Measurements from ENCODE around the gene CDH4. TPM values are rescaled to one million over a fixed set of nuclear protein-coding genes. Genes with fewer than 3 reads are reported as not detected.

Gene CDH4
- total RNA-seq, 4 donors from 2014 or later: 0.13 to 0.38 (median 0.21) TPM; not detected in 1

DNA sequence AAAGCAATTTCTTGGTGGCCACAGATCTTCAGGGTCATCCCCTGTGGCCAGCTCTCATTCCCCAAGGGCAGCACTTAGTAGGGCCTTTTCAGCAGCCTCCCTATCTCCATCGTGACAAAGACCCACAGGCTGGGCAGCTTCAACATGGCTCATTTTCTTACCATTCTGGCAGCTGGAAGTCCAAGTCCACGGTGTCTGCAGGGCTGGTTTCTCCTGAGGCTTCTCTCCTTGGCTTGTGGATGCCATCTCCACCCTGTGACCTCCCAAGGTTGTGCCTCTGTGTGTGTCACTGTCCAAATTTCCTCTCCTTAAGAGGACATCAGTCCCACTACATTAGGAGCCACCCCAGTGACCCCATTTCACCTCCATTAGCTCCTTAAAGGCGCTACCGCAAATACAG, 161.7 kb downstream of the CDH4 start:
- intact Hi-C loops (cut with DNase I): no loop called here
- WGBS, 2 donors: 83 to 87% methylated on average over 3 of the region's 4 CpGs
- H3K36me3 ChIP-seq: no peaks in the 10 kb centered on the region
- no peak overlapping the region for H3K4me3 ChIP-seq
- H3K27ac ChIP-seq: no peak overlapping the region
- TF ChIP-seq, protein P1, sequence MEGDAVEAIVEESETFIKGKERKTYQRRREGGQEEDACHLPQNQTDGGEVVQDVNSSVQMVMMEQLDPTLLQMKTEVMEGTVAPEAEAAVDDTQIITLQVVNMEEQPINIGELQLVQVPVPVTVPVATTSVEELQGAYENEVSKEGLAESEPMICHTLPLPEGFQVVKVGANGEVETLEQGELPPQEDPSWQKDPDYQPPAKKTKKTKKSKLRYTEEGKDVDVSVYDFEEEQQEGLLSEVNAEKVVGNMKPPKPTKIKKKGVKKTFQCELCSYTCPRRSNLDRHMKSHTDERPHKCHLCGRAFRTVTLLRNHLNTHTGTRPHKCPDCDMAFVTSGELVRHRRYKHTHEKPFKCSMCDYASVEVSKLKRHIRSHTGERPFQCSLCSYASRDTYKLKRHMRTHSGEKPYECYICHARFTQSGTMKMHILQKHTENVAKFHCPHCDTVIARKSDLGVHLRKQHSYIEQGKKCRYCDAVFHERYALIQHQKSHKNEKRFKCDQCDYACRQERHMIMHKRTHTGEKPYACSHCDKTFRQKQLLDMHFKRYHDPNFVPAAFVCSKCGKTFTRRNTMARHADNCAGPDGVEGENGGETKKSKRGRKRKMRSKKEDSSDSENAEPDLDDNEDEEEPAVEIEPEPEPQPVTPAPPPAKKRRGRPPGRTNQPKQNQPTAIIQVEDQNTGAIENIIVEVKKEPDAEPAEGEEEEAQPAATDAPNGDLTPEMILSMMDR (IDR thresholded peaks at IDR 0.05): no peak
- H3K27me3 ChIP-seq: no peaks in the 10 kb centered on the region
- H3K4me1 ChIP-seq: no peaks in the 10 kb centered on the region
- H3K9me3 ChIP-seq: peaks cover 0 to 10% (median 0%) of the 10 kb centered on the region in 3 donors
- no peak for DNase-seq

DNA sequence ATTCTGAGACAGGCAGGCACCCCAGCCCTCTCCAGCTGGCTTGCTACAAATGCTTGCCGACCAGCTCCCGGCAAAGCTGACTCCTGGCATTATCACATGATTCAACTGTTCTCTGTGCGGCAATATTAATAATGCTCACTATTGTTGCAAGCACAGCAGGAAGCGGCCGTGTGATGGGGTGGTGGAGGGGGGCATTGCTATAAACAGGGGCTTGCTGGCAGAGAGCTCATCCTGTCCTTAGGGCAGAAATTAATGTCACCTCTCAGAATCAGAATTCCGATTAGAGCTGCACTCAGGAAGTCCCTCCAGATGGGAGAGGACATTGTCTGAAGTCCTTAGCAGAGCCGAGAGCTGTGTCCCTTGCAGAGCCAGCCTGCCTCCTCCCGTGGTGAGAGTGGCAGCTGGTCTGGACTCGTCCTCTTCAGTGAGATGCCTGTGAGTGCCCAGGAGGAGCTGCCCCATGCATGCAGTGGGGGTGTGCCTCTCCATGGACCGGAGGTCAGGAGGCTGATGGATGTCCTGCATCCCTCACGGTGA, 162.5 kb downstream of the CDH4 start:
- no peak for TF ChIP-seq POLR2A (IDR thresholded peaks at IDR 0.05)
- TF ChIP-seq, protein P1 (IDR thresholded peaks at IDR 0.05): no peak
- Histone ChIP-seq H3K27ac (no peak overlapping the region), H3K4me1 (no peaks in the 10 kb centered on the region), H3K9me3 (peaks cover 0 to 10% (median 0%) of the 10 kb centered on the region in 3 donors), H3K4me3 (no peak overlapping the region), H3K27me3 (no peaks in the 10 kb centered on the region), H3K36me3 (no peaks in the 10 kb centered on the region)
- intact Hi-C loops (cut with DNase I): no loop called here
- DNase-seq: no peak
- 79 to 83% methylated on average over 3 to 4 of the region's 11 CpGs for WGBS, 2 donors

DNA sequence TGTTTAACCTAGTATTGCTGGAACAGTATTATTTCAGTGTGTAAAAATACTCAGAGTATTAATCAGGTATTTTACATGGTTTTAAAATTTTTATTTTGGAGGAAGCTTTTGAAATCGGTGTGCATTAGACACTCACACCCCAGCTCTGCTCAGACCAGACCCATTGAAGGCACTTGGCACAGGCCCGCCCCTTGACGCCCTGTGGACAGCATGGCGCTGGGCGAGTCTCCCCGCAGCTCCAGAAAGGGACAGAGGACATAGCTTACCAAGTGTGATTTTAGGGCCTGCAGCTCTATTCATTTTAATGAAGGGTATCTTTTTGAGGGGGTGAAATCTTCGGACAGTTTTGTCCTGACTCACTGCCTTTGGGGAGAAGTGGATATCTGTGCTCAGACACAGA, 164.5 kb downstream of the CDH4 start:
- H3K27ac ChIP-seq: no peak overlapping the region
- no peaks in the 10 kb centered on the region for H3K4me1 ChIP-seq
- H3K36me3 ChIP-seq: no peaks in the 10 kb centered on the region
- intact Hi-C loops (cut with DNase I): no loop called here
- no peak for DNase-seq
- H3K9me3 ChIP-seq: peaks cover 0 to 10% (median 0%) of the 10 kb centered on the region in 3 donors
- TF ChIP-seq POLR2A (IDR thresholded peaks at IDR 0.05): no peak
- TF ChIP-seq, protein P1 (IDR thresholded peaks at IDR 0.05): no peak
- peaks cover 0 to 4% (median 0%) of the 10 kb centered on the region in 4 donors for H3K27me3 ChIP-seq
- WGBS, 2 donors: 93 to 95% methylated on average over 7 of the region's 7 CpGs
- no peak overlapping the region for H3K4me3 ChIP-seq

DNA sequence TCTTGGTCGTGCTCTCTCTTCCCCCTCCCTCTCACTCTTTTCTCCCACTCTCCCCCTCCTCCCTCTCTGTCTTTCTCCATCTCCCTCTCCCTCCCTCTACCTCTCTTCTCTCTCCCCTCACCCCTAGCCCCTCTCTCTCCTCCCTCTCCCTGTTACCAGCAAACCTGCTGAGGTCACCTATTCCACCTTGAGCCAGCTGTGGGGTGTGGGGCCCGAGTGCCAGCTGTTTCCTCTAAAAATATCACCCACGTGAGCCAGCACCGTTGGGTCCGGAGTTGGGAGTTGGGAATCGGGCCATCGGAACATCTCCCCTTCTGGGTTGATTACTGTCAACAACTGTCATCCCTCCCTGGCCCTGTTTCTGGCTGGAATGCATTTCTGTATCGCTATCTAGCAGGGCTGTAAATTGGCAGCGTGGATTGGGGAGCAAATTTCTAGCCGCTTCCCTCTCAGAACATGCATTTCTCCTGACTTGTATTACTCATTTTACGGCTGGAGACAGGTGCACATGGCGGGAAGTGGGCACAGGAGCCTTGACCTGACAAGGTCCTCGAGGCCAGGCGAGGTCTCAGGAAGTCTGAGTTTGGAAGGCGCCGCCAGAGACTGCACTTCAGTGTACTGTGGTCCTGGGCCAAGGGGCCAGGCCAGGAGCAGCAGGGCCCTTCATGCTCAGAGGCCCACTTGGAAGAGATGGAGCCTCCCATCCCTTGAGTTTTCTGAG, 165.3 kb downstream of the CDH4 start:
- DNase-seq: no peak
- Histone ChIP-seq H3K27ac (no peak overlapping the region), H3K4me1 (no peaks in the 10 kb centered on the region), H3K27me3 (peaks cover 0 to 4% (median 0%) of the 10 kb centered on the region in 4 donors), H3K4me3 (no peak overlapping the region), H3K36me3 (no peaks in the 10 kb centered on the region), H3K9me3 (peaks cover 0 to 10% (median 0%) of the 10 kb centered on the region in 3 donors)
- intact Hi-C loops (cut with DNase I): no loop called here
- 70 to 71% methylated on average over 11 to 12 of the region's 16 CpGs for WGBS, 2 donors
- TF ChIP-seq POLR2A (IDR thresholded peaks at IDR 0.05): no peak
- TF ChIP-seq, protein P1 (IDR thresholded peaks at IDR 0.05): no peak

DNA sequence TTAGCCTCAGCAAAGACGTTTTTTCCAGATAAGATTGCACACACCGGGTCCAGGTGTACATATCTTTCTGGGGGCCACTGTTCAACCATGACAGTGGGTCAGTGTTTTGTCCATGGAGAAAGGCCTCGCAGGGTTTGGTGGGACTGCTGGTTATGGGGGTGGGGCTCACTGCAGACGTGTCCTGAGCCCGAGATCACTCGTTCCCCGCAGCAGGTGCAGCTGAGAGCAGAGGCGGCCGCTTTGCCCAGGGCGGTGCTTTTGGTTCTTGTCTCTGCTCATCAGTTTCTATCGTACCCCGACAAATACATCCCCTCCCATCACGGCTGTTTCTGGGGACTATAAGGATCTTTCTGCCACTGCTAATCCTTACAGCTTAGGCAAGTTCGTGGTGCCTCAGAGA, 166.9 kb downstream of the CDH4 start:
- Histone ChIP-seq H3K36me3 (no peaks in the 10 kb centered on the region), H3K9me3 (peaks cover 0 to 4% (median 0%) of the 10 kb centered on the region in 3 donors), H3K4me1 (no peaks in the 10 kb centered on the region), H3K27me3 (peaks cover 0 to 4% (median 0%) of the 10 kb centered on the region in 4 donors), H3K4me3 (no peak overlapping the region), H3K27ac (no peak overlapping the region)
- intact Hi-C loops (cut with DNase I): no loop called here
- 74 to 80% methylated on average over 8 to 14 of the region's 14 CpGs for WGBS, 2 donors
- DNase-seq: no peak
- TF ChIP-seq, protein P1 (IDR thresholded peaks at IDR 0.05): no peak
- TF ChIP-seq POLR2A (IDR thresholded peaks at IDR 0.05): no peak
